GM23248 (cell line): ENCODE results near the gene SPON2.

ENCODE experiments used
- EZH2 ChIP-seq: fragments of 200-600 bp; sonication (generic); IDR thresholded peaks from 2 replicates; pipeline ENCODE4 v1.6.1; 2018; ENCODE audit warnings: antibody characterized with exemption, mild to moderate bottlenecking; ENCODE audit not compliant: insufficient read depth, poor library complexity, severe bottlenecking
- EZH2phosphoT487 ChIP-seq: fragments of 200-600 bp; sonication (generic); IDR thresholded peaks from 2 replicates; pipeline ENCODE4 v1.6.1; 2018; ENCODE audit warnings: antibody characterized with exemption, moderate library complexity, mild to moderate bottlenecking, low read depth; ENCODE audit not compliant: insufficient read depth

GRCh38 chr4:1164956-1165545 lies 7.3 kb downstream of the SPON2 start:
- no peak for TF ChIP-seq EZH2phosphoT487
- TF ChIP-seq EZH2 = no peak
